K562 (cell line): Measurements from ENCODE around the gene BRD3. TPM values are rescaled to one million over a fixed set of nuclear protein-coding genes. Genes with fewer than 3 reads are reported as not detected.
A peak's percentile ranks its signal among the peaks of the same experiment; 100 is the strongest.

Experiments
- ATF6 ChIP-seq: sonication (generic); formaldehyde crosslinking; IDR thresholded peaks from 2 replicates; pipeline ENCODE4 v1.4.0; 2020; ENCODE audit warnings: mild to moderate bottlenecking, missing genetic modification reagents
- CBX5 ChIP-seq: IDR thresholded peaks from 2 replicates; pipeline ENCODE4 v1.6.1; 2014; ENCODE audit warnings: low read depth, borderline replicate concordance
- CC2D1A ChIP-seq: fragments of 450-650 bp; IDR thresholded peaks from 2 replicates; pipeline ENCODE4 v1.6.1; 2017; ENCODE audit warnings: mild to moderate bottlenecking
- CHD2 ChIP-seq: IDR thresholded peaks from 2 replicates; pipeline ENCODE4 v1.6.1; 2011; ENCODE audit warnings: low read depth, low read length
- CREB1 ChIP-seq, 2 experiments: sonication (generic) in 1 of 2; formaldehyde crosslinking in 1 of 2; IDR thresholded peaks; 2 replicates each; pipeline versions ENCODE4 v1.6.1 to v1.8.0; 2012 to 2022; ENCODE audit warnings: inconsistent platforms in 1 of 2, mild to moderate bottlenecking in 1 of 2, missing genetic modification reagents in 1 of 2, moderate library complexity in 1 of 2
- CREM ChIP-seq: IDR thresholded peaks from 2 replicates; pipeline ENCODE4 v1.6.1; 2014; ENCODE audit warnings: antibody characterized with exemption, low read depth
- ETV6 ChIP-seq, 3 experiments: fragments of 150-350 bp in 1 of 3; sonication (generic) in 1 of 3; formaldehyde crosslinking in 1 of 3; IDR thresholded peaks; 2 replicates each; pipeline versions ENCODE4 v1.6.1 to v1.8.0; 2014 to 2022; ENCODE audit warnings: borderline replicate concordance in 2 of 3, low read depth in 2 of 3, antibody characterized with exemption in 1 of 3, low read length in 1 of 3, mild to moderate bottlenecking in 1 of 3, missing genetic modification reagents in 1 of 3
- KLF13 ChIP-seq: fragments of 450-650 bp; IDR thresholded peaks from 2 replicates; pipeline ENCODE4 v1.6.1; 2016; ENCODE audit warnings: missing genetic modification characterization, low read depth, mild to moderate bottlenecking, missing compliant biosample characterization, moderate library complexity, borderline replicate concordance
- RAD21 ChIP-seq, 2 experiments: fragments of 250-450 bp in 1 of 2; fragments of 450-650 bp in 1 of 2; sonication (Bioruptor Pico) in 1 of 2; formaldehyde crosslinking in 1 of 2; IDR thresholded peaks in 1 of 2; conservative IDR thresholded peaks in 1 of 2; 2 replicates each; pipeline versions ENCODE4 v1.4.0 to v1.8.0; 2020 to 2022; ENCODE audit warnings: mild to moderate bottlenecking in 2 of 2, moderate library complexity in 1 of 2
- SAP30 ChIP-seq: fragments of 200-600 bp; sonication (generic); IDR thresholded peaks from 2 replicates; pipeline ENCODE4 v1.6.1; 2012; ENCODE audit warnings: borderline replicate concordance, low read depth, mild to moderate bottlenecking, moderate library complexity, low read length, control low read depth, inconsistent platforms; ENCODE audit not compliant: insufficient read depth, poor library complexity, severe bottlenecking
- SMAD4 ChIP-seq: fragments of 250-450 bp; sonication (Bioruptor Pico); conservative IDR thresholded peaks from 2 replicates; pipeline ENCODE4 v1.8.0; 2021; ENCODE audit warnings: inconsistent platforms, mild to moderate bottlenecking, moderate library complexity
- SNIP1 ChIP-seq: fragments of 450-650 bp; IDR thresholded peaks from 2 replicates; pipeline ENCODE4 v1.7.1; 2017; ENCODE audit warnings: low read depth, mild to moderate bottlenecking
- SREBF1 ChIP-seq: fragments of 150-350 bp; IDR thresholded peaks from 2 replicates; pipeline ENCODE4 v1.6.1; 2014; ENCODE audit warnings: antibody characterized with exemption, low read depth, low read length, borderline replicate concordance
- ZBTB26 ChIP-seq: fragments of 450-650 bp; formaldehyde crosslinking; IDR thresholded peaks from 2 replicates; pipeline ENCODE4 v1.4.0; 2022; ENCODE audit warnings: missing genetic modification characterization
- ZNF212 ChIP-seq: fragments of 450-650 bp; formaldehyde crosslinking; IDR thresholded peaks from 2 replicates; pipeline ENCODE4 v1.4.0; 2020; ENCODE audit warnings: mild to moderate bottlenecking
- ZNF263 ChIP-seq: sonication (generic); formaldehyde crosslinking; IDR thresholded peaks from 2 replicates; pipeline ENCODE4 v1.8.0; 2022; ENCODE audit warnings: mild to moderate bottlenecking, missing genetic modification reagents, borderline replicate concordance
- ZNF282 ChIP-seq: sonication (generic); formaldehyde crosslinking; IDR thresholded peaks from 2 replicates; pipeline ENCODE4 v1.8.1; 2023; ENCODE audit warnings: missing genetic modification reagents
- ZNF57 ChIP-seq: fragments of 450-650 bp; formaldehyde crosslinking; IDR thresholded peaks from 2 replicates; pipeline ENCODE4 v1.4.0; 2020; ENCODE audit warnings: mild to moderate bottlenecking, moderate library complexity
- ZNF592 ChIP-seq: fragments of 450-650 bp; IDR thresholded peaks from 2 replicates; pipeline ENCODE4 v1.6.1; 2017; ENCODE audit warnings: antibody characterized with exemption, mild to moderate bottlenecking
- polyA plus RNA-seq, 8 experiments: library from polyadenylated mRNA; depleted of rRNA in 4 of 8; stranded (reverse) in 5 of 8; unstranded in 3 of 8; fragments of >200 nt; fragmentation: Nextera tagmentation in 2 of 8; fragmentation: Illumina TruSeq in 1 of 8; extraction: Ambion mirVana in 2 of 8; extraction: Trizol in 1 of 8; gene quantifications; 2 replicates each; pipeline versions ENCODE4 v1.2.1 to v1.2.3, GENCODE V29; 2011 to 2014; ENCODE audit warnings: inconsistent platforms in 1 of 8, missing spikeins in 1 of 8
- total RNA-seq, 7 experiments: library from RNA; depleted of rRNA in 6 of 7; stranded (reverse); fragments of >200 nt in 6 of 7; fragmentation: Illumina TruSeq in 2 of 7; extraction: Trizol in 2 of 7; gene quantifications; 2 replicates each; pipeline versions ENCODE4 v1.2.1 to v1.2.3, GENCODE V29; 2011 to 2021; ENCODE audit warnings: low replicate concordance in 1 of 7

BRD3 gene
- total and polyA plus RNA-seq, 9 of the 15 experiments (the other 6 are each of a cell fraction or from before 2014, with no cell fraction given) = 0.82 to 37.1 (median 4.2) TPM

- TF ChIP-seq ZNF592 = no peak
- no peak for TF ChIP-seq CREB1 (IDR thresholded peaks at IDR 0.05)
- TF ChIP-seq CREB1 (CRISPR knock-in tag; IDR thresholded peaks at IDR 0.05) = 0 out of 2 replicates have a peak, but pooled peaks have one; percentile 22
- TF ChIP-seq ZNF282 (CRISPR knock-in tag) = no peak
- TF ChIP-seq SNIP1 = no peak
- TF ChIP-seq CHD2 = no peak
- no peak for TF ChIP-seq ZBTB26 (CRISPR knock-in tag)
- peak; percentile 59 for TF ChIP-seq CREM
- TF ChIP-seq SMAD4 (CRISPR knock-in tag) = no peak
- no peak for TF ChIP-seq SREBF1
- TF ChIP-seq ATF6 (CRISPR knock-in tag) = no peak
- no peak for TF ChIP-seq CBX5
- no peak for TF ChIP-seq ZNF212 (CRISPR knock-in tag)
- peak; percentile 74 for TF ChIP-seq CC2D1A
- peak; percentile 65; the same call in 1 of the 2 replicates for TF ChIP-seq KLF13 (tag)
- peak; percentile 43; the same call in 1 of the 2 replicates for TF ChIP-seq ZNF263 (CRISPR knock-in tag)
- TF ChIP-seq ETV6 (IDR thresholded peaks at IDR 0.05; ENCODE audit: borderline replicate concordance in 1 of 2, low read depth in 2 of 2, low read length in 1 of 2) = no peak
- no peak for TF ChIP-seq ETV6 (CRISPR knock-in tag; IDR thresholded peaks at IDR 0.05; ENCODE audit: borderline replicate concordance)
- TF ChIP-seq SAP30 = no peak
- TF ChIP-seq RAD21 (CRISPR knock-in tag; conservative IDR thresholded peaks at IDR 0.05 in 1 of 2, IDR thresholded peaks at IDR 0.05 in 1 of 2) = peak; percentile 67 to 93
- 0 out of 2 replicates have a peak, but pooled peaks have one; percentile 13 for TF ChIP-seq ZNF57 (CRISPR knock-in tag)
These were observed 31.4 kb upstream of the BRD3 start (continued) for GRCh38 chr9:134099123-134099761.
